SU-DHL-6 (cell line): Measurements from ENCODE around the gene MCF2.

ENCODE experiments used
- CTCF ChIP-seq: fragments of 200-600 bp; sonication (generic); IDR thresholded peaks from one replicate; pipeline ENCODE4 v1.5.1; 2017; ENCODE audit warnings: antibody characterized with exemption, mild to moderate bottlenecking, low read length, moderate library complexity; ENCODE audit not compliant: insufficient read depth, poor library complexity, severe bottlenecking
- EZH2phosphoT487 ChIP-seq: fragments of 200-600 bp; sonication (generic), shearing (Covaris generic); conservative IDR thresholded peaks from 2 replicates; pipeline ENCODE4 v1.6.1; 2018; ENCODE audit warnings: mild to moderate bottlenecking, antibody characterized with exemption, low read length, moderate library complexity, mixed read lengths

GRCh38 chrX:139642241-139642927, 65.6 kb downstream of the MCF2 start:
- TF ChIP-seq CTCF (no peak), EZH2phosphoT487 (no peak)
